Panc1 (cell line): ENCODE results near the gene DYRK1A. TPM values are rescaled to one million over a fixed set of nuclear protein-coding genes. Genes with fewer than 3 reads are reported as not detected.
"Not testable (repeated sequence)": the region's sequence is repeated elsewhere in the genome, so short reads cannot be mapped to it uniquely, and the experiment has no call there.

Source experiments
- ATAC-seq: fragments of 200-7000 bp; cut with Tn5 transposase; 2 replicates; pipeline ENCODE4 v1.9.1; 2020; ENCODE audit warnings: mild to moderate bottlenecking, moderate library complexity
- BruUV-seq: library from RNA; stranded (reverse); fragments of 400-500 nt; replicated peaks from 2 replicates; lab custom pipeline; 2021; lab: Mats Ljungman, UMichigan
- CTCF ChIA-PET: fragments of 300-600 bp; sonication (Branson Sonifier 250); formaldehyde crosslinking; loops from one replicate; lab custom pipeline; 2022; ENCODE audit warnings: antibody characterized with exemption; lab: Charles Lee
- POLR2A ChIA-PET: fragments of 300-600 bp; sonication (Branson Sonifier 250); formaldehyde crosslinking; loops from one replicate; lab custom pipeline; 2022; ENCODE audit warnings: antibody characterized with exemption; lab: Charles Lee
- DNase-seq: peaks from one replicate; pipeline ENCODE4 v3.0.0-alpha.2; 2010; ENCODE audit warnings: low read depth, low spot score
- H3K27ac ChIP-seq: 2 replicates; pipeline ENCODE4 v1.5.1; 2011; ENCODE audit warnings: mild to moderate bottlenecking, low read length, inconsistent platforms
- H3K27me3 ChIP-seq: fragments of 200-500 bp; sonication (Bioruptor generic); 2 replicates; pipeline ENCODE4 v1.6.0; 2014; ENCODE audit warnings: low read length, inconsistent platforms; ENCODE audit not compliant: control insufficient read depth, insufficient read depth
- H3K36me3 ChIP-seq: fragments of 200-500 bp; sonication (Bioruptor generic); 2 replicates; pipeline ENCODE4 v1.5.1; 2014; ENCODE audit warnings: inconsistent platforms, mild to moderate bottlenecking, low read length, moderate library complexity; ENCODE audit not compliant: control insufficient read depth, insufficient read depth
- H3K4me1 ChIP-seq: 2 replicates; pipeline ENCODE4 v1.5.1; 2011; ENCODE audit warnings: inconsistent platforms, mild to moderate bottlenecking, low read length, moderate library complexity; ENCODE audit not compliant: control insufficient read depth, insufficient read depth
- H3K4me3 ChIP-seq, 2 experiments: 2 replicates each; pipeline ENCODE4 v1.5.1; 2011 to 2012; ENCODE audit warnings: low read depth in 2 of 2, low read length in 2 of 2, mild to moderate bottlenecking in 2 of 2, inconsistent platforms in 1 of 2, moderate library complexity in 1 of 2
- H3K9me3 ChIP-seq: fragments of 200-500 bp; sonication (Bioruptor generic); 2 replicates; pipeline ENCODE4 v1.5.1; 2014; ENCODE audit warnings: low read depth, mild to moderate bottlenecking, inconsistent platforms, low read length, moderate library complexity; ENCODE audit not compliant: control insufficient read depth, insufficient read depth
- TCF7L2 ChIP-seq: IDR thresholded peaks from 2 replicates; pipeline ENCODE4 v1.6.1; 2011; ENCODE audit warnings: mild to moderate bottlenecking, low read depth, low read length, inconsistent platforms
- in situ Hi-C: cut with HindIII; loops from 2 replicates; pipeline ENCODE4 v1.10.0; 2016; ENCODE audit warnings: low sequenced_read_pairs, low pct_unique_long_range_greater_than_20kb
- intact Hi-C: fragments of 100-400 bp; cut with micrococcal nuclease; formaldehyde crosslinking; loops from one replicate; pipeline ENCODE4 v1.10.0; 2022; ENCODE audit not compliant: unreplicated experiment
- total RNA-seq: library from RNA; stranded (reverse); gene quantifications from one replicate; pipeline ENCODE4 v1.2.1, GENCODE V29; 2021; ENCODE audit not compliant: unreplicated experiment
- TF ChIP-seq, protein P1 (sequence below), 2 experiments: IDR thresholded peaks; 2 replicates each; pipeline ENCODE4 v1.6.1; 2011 to 2012; ENCODE audit warnings: low read depth in 2 of 2, control low read depth in 1 of 2, low read length in 1 of 2, mild to moderate bottlenecking in 1 of 2, moderate library complexity in 1 of 2; ENCODE audit not compliant: insufficient read depth in 1 of 2
- TF ChIP-seq, protein P2 (sequence below): fragments of 450-650 bp; IDR thresholded peaks from 2 replicates; pipeline ENCODE4 v1.5.1; 2017; ENCODE audit warnings: mild to moderate bottlenecking

The DYRK1A gene
- total RNA-seq, 1 experiment from 2014 or later: 36.1 TPM

DNA sequence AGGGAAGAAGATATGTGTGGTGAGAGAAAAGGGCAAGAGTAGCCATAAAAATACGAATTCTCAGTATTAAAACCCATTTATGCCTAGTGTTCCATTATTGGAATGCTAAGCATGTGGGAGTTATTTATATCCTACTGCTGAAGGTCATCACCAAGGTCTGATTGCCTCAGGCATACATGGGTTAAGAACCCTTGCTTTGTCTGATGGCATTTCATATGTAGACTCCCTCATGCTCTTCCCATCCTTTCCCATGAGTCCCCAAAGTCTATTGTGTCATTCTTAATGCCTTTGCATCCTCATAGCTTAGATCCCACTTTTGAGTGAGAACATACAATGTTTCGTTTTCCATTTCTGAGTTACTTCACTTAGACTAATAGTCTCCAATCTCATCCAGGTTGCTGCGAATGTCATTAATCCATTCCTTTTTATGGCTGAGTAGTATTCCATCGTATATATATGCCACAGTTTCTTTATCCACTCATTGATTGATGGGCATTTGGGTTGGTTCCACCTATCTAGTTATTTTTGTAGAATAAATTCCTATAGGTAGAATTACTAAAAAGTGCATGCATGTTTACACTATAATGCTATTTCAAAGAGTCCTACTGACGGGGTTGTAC, 172.5 kb downstream of the DYRK1A start (continued):
- TF ChIP-seq, protein P1, sequence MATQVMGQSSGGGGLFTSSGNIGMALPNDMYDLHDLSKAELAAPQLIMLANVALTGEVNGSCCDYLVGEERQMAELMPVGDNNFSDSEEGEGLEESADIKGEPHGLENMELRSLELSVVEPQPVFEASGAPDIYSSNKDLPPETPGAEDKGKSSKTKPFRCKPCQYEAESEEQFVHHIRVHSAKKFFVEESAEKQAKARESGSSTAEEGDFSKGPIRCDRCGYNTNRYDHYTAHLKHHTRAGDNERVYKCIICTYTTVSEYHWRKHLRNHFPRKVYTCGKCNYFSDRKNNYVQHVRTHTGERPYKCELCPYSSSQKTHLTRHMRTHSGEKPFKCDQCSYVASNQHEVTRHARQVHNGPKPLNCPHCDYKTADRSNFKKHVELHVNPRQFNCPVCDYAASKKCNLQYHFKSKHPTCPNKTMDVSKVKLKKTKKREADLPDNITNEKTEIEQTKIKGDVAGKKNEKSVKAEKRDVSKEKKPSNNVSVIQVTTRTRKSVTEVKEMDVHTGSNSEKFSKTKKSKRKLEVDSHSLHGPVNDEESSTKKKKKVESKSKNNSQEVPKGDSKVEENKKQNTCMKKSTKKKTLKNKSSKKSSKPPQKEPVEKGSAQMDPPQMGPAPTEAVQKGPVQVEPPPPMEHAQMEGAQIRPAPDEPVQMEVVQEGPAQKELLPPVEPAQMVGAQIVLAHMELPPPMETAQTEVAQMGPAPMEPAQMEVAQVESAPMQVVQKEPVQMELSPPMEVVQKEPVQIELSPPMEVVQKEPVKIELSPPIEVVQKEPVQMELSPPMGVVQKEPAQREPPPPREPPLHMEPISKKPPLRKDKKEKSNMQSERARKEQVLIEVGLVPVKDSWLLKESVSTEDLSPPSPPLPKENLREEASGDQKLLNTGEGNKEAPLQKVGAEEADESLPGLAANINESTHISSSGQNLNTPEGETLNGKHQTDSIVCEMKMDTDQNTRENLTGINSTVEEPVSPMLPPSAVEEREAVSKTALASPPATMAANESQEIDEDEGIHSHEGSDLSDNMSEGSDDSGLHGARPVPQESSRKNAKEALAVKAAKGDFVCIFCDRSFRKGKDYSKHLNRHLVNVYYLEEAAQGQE (IDR thresholded peaks at IDR 0.05; ENCODE audit: insufficient read depth in 1 of 2, low read depth in 2 of 2, low read length in 1 of 2): no peak

DNA sequence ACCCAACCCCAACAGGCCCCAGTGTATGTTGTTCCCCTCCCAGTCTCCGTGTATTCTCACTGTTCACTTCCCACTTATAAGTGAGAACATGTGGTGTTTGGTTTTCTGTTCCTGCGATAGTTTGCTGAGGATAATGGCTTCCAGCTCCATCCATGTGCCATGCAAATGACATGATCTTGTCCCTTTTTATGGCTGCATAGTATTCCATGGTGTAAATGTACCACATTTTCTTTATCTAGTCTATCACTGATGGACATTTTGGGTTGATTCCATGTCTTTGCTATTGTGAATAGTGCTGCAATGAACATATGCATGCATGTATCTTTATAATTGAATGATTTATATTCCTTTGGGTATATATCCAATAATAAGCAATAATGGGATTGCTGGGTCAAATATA, 174.6 kb downstream of the DYRK1A start:
- H3K27me3 ChIP-seq, H3K4me1 ChIP-seq, ATAC-seq, BruUV-seq, POLR2A ChIA-PET, CTCF ChIA-PET, in situ Hi-C loops, DNase-seq, H3K9me3 ChIP-seq, intact Hi-C loops, H3K4me3 ChIP-seq, H3K36me3 ChIP-seq, H3K27ac ChIP-seq: not testable (repeated sequence)

DNA sequence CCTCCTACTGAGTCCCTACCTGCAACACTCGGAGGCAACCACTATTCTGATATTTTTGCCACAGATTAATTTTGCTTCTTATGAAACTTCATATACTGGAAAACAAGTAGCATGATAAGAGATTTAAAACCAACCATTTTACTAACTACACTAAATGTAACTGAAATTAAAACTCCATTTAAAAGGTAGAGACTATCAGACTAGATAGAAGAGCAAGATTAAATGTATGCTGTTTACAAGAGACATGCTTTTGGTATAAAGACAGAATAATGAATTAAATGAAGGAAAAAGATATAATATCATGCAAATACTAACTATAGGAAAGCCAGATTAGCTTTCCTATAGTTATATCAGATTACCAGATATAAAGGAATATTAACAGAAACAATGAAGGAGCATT, 175.9 kb downstream of the DYRK1A start:
- no peak overlapping the region for H3K27ac ChIP-seq
- in situ Hi-C loops: no loop called here
- ChIA-PET CTCF (no interaction called here), POLR2A (no interaction called here)
- TF ChIP-seq TCF7L2: no peak
- TF ChIP-seq, protein P1 (IDR thresholded peaks at IDR 0.05; ENCODE audit: insufficient read depth in 1 of 2, low read depth in 2 of 2, low read length in 1 of 2): no peak
- TF ChIP-seq, protein P2, sequence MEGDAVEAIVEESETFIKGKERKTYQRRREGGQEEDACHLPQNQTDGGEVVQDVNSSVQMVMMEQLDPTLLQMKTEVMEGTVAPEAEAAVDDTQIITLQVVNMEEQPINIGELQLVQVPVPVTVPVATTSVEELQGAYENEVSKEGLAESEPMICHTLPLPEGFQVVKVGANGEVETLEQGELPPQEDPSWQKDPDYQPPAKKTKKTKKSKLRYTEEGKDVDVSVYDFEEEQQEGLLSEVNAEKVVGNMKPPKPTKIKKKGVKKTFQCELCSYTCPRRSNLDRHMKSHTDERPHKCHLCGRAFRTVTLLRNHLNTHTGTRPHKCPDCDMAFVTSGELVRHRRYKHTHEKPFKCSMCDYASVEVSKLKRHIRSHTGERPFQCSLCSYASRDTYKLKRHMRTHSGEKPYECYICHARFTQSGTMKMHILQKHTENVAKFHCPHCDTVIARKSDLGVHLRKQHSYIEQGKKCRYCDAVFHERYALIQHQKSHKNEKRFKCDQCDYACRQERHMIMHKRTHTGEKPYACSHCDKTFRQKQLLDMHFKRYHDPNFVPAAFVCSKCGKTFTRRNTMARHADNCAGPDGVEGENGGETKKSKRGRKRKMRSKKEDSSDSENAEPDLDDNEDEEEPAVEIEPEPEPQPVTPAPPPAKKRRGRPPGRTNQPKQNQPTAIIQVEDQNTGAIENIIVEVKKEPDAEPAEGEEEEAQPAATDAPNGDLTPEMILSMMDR: no peak
- intact Hi-C loops: no loop called here
- DNase-seq: no peak
- BruUV-seq: no TSS peak
- H3K4me3 ChIP-seq: no peak overlapping the region
- peaks cover 3% of the 10 kb centered on the region; the same call in 1 of the 2 replicates for H3K9me3 ChIP-seq
- no peaks in the 10 kb centered on the region for H3K36me3 ChIP-seq
- no peaks in the 10 kb centered on the region for H3K27me3 ChIP-seq
- ATAC-seq: no peak
- peaks cover 6% of the 10 kb centered on the region for H3K4me1 ChIP-seq
